Stimulated activated CD4-positive, alpha-beta T cell treated with anti-CD3 and anti-CD28 coated beads, Interleukin-12 subunit alpha, Interleukin-12 subunit beta, amount 100 ng/mL, for 24 hours (primary cell): ENCODE measurements around the gene TSR3.
A peak's percentile ranks its signal among the peaks of the same experiment; 100 is the strongest.
"Not testable (repeated sequence)": the region's sequence is repeated elsewhere in the genome, so short reads cannot be mapped to it uniquely, and the experiment has no call there.

ENCODE experiments used
- DNase-seq, 2 experiments: peaks; one replicate each; pipeline ENCODE4 v3.0.0-alpha.2; 2020; ENCODE audit warnings: low read depth in 2 of 2

TSR3 gene

DNA sequence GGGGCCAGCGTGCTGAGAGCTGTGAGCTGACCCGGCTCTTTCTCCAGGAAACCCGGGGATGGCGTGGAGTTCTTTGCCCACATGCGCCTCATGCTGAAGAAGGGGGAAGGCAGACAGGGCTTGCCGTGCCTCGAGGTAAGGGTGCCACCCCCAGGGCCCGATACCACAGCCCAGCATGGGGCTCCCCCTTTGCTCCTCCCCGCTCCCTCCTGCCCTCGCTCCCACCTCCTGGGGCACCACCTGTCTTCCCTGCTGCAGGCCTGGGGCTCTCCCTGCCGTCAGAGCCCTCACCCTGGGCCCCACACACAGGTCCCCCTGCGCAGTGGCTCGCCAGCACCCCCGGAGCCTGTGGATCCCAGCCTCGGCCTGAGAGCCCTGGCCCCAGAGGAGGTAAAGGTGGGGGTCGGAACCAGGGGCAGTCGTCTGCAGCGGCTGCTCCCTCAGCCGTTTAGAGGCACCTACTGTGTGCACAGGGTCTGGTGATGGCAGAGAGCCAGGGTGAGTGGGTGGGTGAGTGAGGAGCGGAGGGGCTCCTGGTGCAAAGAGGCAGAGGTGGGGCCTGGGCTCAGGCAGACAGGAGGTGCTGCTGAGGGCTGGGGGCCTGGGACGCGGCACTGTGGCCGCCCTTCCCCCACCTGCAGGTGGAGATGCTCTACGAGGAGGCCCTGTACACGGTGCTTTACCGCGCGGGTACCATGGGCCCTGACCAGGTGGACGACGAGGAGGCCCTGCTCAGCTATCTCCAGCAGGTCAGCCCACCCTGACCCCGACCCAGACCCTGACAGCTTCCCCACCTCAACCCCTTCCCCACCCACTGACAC lies 12.6 kb downstream of the TSR3 start:
- no peak for DNase-seq

DNA sequence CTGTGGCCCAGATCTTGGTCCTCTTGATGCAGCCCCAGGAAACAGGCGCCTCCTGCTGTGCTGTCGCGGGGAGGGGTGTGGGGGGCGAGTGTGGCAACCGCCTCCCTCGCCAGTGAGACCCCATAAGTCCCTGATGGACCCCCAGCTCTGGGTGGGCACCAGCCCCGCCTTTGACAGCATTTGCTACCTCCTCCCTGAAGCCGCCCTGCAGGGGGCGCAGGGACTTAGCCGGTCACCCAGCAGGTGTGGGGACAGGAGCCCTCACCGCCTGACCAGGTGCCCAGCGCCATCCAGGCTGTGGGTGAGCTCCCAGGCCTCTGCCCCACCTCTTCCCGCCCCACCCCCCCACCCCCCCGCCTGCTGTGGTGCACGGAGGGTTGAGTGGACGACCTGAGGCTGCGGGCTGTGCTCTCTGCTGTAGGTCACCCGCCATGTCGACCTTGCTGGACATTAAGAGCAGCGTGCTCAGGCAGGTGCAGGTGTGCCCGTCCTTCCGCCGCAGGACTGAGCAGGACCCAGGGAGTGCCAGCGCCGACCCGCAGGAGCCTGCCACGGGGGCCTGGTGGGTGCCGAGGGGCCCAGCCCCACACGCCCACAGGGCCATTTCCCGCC lies 13.5 kb downstream of the TSR3 start:
- DNase-seq, result no peak

DNA sequence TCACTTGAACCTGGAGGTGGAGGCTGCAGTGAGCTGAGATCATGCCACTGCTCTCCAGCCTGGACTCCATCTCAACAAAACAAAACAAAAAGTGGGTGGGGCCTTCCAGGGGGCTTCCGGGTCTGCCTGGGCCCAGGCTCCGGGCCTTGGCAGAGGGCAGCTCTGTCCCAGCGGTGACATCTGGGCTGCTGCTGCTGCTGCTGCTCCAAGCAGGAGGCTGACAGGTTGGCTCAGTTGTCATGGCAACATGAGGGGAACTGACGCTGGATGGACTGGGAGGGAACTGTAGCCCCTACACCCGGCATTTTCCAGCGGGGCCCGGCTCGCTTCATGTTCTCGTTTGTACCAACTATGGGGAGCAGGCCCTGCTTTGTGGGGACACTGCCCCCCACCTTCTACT lies 14.2 kb downstream of the TSR3 start:
- no peak for DNase-seq

DNA sequence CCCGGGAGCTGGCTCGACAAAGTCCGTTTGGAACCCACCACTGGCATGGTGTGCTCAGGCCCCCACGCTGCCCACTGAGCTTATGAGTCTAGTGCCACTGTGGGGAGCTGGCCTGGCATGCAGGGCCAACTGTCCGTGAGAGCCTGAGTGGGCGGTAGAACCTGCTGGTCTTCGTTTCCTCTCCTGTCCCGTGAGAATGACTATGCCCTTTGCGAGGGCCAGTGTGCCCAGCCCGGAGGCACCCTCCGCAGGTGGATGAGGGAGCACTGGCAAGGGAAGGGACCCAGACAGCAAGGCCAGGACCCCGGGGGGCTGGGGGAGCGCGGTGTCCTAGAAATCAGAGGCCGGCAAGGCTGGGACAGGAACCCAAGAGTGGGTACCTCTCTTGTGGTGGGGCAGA lies 15.1 kb downstream of the TSR3 start:
- DNase-seq, result no peak

DNA sequence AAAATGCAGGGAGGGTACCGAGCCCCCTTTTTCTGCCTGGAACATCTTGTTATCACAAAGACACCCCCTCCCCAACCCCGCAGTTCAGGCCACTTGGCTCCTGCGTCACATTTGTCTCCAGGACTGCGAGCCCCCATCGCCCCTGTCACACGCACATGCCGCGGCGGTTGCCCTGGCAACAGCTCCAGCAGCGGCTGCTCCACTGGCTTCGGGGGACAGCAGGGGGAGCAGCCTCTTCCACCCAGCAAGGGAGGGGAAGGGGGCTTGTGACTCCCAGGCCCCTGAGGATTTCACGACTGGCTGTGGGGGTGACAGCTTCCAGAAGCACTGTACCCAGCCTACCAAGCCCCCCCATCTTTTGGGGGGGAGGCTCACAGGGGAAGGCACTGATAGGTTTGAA lies 15.7 kb downstream of the TSR3 start:
- no peak for DNase-seq

DNA sequence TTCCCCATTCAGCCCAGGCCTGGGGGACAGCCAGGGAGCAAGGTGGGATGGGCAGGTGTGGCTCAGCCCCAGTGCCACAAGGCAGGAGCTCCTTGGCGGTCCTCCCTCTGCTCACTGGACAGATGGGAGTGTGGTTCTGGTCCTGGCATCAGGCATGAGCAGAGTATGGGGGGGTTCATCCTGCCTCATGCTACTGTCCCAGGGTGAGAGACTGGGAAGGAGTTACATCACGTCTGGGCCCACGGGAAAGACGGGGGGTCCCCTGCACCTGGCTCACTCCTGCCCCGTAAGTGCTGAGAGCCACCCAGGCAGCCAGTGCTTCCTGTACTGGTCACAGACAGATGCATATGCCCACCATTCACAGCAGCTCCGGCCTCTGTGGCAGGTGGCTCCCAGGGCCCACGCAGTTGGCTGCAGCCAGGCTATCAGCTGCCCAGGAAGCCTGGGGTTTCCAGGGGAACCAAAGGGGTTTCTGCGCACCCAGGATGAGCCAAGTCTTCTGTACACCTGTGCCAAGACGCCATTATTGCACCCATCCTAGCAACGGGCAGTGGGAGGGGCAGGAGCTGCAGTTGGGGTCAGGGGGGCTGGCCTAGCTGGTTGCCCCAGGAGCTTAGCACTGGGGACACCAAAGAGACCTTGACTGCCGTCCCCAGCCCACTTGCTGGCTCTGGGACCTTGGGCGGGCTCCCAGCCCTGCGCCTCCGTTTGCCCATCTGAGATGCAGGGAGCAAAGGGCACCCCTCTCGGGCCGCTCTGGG lies 16.3 kb downstream of the TSR3 start:
- DNase-seq, result no peak

DNA sequence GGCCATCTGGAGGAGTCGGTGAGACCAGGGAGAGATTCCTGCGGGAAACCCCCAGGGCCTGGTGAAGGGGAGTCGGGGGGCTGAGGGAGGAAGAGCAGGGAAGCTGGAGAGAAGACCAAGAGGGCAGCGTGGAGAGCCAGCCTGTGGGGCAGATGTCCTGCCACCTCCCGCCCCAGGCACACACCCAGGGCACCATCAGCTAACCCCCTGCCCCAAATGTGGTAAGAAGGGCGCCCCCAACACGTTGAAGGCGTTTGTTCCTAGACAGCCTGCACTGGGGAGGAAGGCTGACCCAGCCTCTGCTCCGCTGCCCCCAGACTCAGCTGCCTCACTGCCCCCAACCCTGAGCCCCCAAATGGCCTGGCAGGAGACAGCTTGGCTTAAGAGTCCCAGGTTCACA lies 16.9 kb downstream of the TSR3 start:
- no peak for DNase-seq

DNA sequence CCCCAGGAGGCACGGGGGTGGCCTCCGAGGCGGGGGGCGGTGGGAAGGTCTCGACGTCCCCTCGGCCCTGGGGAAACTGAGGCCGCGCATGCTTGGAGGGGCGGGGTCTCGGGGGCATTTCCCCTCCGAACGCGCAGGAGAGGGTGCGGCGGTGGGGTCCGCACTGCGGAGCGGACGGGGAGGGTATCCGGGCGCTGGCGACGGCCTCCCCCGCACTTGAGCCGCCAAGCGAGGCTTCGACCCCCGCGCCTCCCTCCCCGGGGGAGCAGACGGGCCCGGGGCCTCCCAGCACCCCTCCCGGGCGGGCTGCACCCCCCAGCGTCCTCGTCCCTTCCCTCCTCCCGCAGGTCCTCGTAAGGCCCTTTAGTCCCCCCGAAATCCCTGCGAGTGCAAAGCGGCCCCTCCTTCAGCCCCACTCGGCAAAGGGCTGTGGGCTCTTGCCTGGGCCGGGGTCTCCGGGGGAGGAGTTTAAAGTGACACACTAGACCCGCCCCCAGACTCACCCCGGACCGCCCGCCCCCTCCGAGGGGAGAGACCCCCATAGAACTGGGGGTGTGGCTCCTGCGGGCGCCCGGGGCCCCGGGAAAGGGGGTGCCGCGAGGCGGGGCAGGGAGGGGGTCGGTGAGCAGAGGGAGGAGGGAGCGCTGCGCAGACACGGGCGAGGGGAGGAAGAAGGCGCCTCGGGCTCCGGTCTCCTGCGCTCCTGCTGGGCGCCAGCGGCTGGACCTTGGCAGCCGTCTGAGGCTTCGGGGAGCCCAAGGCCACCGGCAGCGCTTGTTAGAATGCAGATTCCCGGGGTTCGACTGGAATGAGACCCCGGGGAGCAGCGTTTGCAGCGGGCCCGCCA lies 17.6 kb downstream of the TSR3 start:
- no peak for DNase-seq

DNA sequence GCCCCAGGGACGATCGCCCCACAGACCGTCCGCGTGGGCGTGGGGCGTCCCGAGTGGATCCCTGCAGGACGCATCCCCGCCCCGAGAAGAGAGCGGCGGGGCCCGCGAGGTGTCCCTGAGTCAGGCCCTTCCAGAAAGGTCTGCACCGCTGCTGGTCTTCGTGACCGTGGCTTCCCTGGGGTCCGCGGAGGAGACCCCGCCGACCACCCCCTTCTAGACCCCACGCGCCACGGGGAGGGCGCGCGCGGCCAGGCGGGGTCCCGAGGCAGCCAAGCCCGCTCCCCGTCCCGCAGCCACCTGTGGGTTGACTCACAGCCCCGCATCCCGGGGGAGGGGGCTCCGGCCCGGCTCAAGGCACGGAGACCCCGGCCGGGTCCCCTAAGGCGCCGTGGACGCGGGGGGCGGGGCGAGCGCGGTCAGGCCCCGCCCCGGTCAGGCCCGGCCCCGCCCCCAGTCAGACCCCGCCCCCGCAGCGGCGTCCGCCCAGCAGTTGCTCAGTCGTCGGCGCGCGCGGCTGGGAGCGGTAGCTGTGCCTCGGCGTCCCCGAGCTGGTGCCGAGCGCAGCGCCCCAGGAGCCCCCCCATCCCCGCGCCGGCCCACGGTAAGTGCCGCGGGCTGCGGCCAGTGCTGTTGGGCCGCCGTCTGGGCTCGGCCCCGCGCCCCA lies 18.4 kb downstream of the TSR3 start, which contains the start of gene BAIAP3:
Gene BAIAP3, plus strand, starts transcription at position 497 of the 664 bp plus-strand sequence. CDS start 4,905 bp downstream, outside the sequence.
- DNase-seq, result peak in 1 of 2 experiments; percentile 39

DNA sequence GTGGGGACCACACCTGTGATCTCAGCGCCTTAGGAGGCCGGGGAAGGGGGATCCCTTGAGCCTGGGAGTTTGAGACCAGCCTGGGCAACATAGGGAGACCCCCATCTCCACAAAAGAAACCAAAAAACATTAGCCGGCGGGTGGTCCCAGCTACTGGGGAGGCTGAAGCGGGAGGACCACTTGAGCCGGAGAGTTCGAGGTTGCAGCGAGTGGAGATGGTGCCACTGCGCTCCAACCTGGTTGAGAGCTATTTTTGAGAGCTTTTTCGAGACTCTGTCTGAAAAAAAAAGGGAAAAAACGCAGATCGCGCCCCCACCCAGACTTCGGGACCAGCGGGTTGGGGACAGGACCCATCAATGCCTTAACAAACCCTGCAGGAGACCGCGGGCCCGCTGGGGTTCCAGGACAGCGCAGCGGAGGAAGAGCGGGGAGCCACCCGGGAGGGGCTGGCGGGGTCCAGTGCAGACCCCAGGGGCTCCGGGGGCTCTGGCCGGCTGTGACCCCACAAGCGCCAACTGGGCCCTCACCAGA lies 19.0 kb downstream of the TSR3 start:
- DNase-seq, result no peak

DNA sequence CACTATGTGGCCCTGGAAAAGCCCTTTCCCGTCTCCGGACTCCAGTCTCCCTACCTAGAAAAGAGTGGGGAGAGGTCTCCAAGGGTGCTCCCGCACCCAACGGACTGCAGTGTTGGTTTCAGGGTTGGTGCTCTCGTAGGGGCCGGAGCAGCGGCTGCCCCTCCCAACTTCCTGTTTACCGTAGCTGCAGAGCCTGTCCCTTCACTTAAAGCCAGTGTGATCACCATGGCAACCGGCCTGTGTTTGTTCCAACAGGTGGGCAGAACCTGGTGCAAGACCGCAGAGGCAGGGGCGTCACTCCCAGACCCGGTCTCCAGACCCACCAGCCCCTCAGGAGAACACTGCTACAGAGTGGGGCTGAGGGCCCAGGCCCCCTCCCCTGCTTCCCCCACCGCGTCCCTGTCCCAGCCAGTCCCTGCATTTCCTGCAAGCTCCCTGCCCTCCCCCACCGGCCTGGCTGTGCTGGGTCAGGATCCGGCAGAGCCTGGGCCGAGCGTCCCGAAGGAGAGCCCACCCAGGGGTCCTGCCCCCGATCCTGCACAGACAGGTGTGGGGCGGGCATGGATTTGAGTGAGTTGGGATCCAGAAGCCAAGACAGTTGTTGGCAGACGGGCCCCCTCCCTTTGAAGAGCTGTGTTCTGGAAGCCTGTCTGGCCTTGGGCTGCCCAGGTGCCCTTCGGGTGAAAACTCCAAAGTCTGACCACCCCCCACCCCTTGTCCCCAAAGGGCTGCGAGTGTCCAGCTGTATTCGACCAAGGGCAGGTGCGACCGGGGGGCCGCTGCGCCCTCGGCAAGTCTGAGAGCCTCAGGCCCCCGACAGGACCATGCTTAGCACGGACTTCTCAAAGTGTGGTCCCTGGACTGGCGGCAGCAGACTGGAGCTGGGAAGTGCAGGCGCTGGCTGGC lies 19.7 kb downstream of the TSR3 start:
- no peak for DNase-seq

DNA sequence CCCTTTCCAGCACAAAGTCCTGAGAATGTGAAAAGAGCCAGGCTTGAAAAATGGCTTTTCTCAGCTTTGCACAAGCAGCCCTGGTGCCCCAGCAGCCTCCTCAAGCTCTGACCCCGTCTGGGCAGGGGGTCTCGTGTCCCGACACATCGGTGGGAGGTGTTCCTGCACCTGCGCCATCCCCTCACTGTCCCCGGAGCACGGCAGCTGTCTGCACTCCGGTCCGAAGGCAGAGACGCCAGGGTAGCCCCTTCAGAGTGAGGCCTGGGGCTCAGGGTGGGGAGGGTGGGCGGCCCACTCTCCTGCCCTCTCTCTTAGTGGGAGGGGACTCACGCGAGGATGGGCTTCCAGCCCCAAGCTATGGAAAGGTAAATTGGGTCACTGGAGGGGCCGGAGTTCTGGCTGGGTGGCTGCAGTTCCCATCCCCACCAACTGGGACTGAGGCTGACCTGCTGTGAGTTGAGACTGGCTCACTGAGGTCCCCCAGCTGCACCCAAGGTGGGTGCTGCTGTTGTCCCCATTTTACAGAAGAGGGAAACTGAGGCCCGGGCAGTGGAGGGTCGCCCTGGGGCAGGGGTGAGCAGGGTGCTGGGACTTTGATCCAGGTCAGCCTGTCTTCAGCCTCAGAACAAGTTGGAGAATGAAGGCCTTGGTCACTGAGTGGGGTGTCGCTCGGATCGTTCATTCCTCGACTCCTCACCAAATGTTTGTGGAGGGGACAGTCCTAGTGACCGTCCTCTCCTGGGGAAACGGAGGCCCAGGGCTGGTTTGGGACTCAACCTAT lies 20.6 kb downstream of the TSR3 start:
- no peak for DNase-seq

DNA sequence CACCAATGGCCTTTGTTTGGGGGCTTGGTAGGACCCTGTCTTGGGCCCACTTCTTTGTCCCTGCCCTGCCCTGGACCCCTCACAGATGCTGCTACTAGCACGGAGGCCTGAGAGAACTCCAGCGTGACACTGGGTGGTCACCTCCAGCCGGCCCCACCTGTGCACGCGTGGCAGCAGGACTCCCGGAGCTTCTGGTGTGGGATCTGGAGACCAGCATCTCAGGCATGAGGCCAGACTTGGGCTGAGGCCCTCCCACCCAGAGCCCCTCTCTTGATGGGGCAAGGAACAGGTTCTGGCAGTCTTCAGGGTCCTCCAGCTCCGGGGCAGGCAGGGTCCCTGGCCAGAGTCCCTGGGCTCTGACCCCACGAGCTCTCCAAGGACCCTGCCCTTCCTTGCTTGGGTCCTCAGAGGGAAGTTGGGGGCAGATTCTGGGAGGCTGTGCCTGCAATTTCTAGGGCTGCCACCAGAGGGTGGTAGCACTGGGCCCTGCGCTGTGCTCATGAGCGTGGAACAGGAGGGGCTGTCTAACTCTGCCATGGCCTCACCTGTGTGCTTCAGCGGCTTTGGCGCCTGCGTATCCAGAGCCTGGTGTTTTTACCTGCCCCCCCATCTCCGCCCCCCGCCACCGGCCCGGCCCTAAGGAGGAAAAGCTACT lies 21.3 kb downstream of the TSR3 start:
- peak in 1 of 2 experiments; percentile 40 for DNase-seq

DNA sequence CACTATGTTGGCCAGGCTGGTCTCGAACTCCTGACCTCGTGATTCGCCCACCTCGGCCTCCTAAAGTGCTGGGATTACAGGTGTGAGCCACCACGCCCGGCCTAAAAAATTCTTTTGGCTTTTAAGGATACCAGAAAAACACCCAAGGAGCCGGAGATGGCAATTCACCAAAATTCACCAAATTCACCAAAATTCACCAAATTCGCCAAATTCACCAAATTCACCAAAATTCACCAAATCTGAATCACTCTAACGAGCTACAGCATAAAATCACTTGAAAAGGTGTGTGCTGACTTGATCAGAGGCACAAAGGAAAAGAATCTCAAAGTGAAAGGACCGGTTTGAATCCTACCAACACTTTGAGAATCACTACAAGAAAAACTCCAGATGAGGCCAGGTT lies 22.7 kb downstream of the TSR3 start:
- not testable (repeated sequence) for DNase-seq

DNA sequence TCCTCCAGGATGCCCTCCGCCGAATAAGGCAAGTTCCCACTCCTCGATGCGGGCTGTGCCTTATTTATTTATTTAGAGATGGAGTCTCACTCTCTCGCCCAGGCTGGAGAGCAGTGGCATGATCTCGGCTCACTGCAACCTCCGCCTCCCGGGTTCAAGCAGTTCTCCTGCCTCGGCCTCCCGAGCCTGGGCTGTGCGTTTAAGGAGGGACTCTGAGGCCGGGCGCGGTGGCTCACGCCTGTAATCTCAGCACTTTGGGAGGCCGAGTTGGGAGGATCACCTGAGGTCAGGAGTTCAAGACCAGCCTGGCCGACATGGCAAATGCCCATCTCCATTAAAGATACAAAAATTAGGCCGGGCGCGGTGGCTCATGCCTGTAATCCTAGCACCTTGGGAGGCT lies 23.5 kb downstream of the TSR3 start:
- not testable (repeated sequence) for DNase-seq

DNA sequence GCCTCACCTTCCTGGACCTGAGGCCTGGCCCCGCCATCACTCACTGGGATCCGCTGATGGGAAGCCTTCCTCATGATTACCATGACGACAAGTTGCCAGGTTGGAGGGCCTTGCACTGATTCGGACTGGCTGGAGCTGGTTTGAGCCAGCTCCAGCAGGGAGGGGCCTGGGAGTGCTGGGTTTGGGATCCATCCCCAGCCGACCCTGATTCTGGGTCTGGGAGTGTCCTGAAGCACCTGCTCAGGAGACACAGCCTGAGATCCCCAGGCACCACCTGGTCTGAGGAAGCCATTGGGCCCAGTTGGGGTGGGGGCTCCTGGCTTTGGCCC lies 24.1 kb downstream of the TSR3 start:
- DNase-seq, result no peak

DNA sequence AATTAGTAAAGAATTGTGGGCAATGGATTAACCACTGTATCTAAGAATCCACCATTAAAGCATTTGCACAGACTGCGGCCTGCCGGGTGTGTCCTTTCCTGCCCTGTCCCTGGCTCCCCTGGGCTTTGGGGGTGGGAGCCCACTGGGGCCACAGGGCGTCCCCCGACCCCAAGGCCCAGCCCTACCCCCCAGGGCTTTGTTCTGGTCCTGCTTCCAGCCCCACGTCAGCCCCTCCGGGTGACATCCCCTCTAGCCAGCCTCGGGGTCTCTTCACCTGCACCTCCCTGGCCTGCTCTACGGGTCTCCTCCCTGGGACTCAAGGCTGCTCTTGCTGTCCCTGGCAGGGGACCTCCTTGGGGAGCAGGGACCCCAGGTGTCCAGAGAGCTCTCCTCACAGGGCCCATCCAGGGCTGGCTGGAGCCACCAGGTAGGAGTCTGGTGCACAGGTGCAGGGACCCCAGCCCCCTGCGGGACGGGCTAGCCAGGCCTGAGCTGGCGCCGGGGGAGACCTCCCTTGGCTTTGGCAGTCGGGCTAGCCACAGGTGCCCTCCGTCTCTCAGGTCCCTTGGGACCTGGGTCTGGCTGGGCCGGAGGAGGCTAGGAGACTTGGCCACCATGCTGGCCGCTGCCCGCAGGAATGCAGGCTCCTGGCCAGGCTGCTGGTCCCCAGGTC lies 24.6 kb downstream of the TSR3 start:
- no peak for DNase-seq

DNA sequence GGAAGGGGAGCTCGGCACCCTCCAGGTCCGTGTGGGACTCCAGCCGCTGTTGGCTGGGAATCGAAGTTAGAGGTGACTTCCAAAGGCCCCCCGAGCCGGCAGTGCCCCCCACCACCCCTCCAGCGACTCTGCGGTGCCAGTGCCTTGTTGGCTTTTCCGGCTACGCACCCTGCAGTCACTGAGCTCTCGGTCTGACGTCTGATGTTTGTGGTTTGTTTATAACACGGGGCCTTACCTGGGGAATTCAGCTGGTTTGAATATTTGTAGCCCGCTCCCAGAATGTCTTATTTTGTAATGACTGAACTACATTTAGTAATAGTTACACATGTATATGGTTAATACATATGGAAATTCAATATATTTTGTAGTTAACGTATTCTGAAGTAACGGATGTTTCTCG lies 25.3 kb downstream of the TSR3 start:
- DNase-seq, result no peak
